ENCODE results near the gene GTF2IRD1. TPM values are rescaled to one million over a fixed set of nuclear protein-coding genes. Genes with fewer than 3 reads are reported as not detected.

Gene GTF2IRD1
- total and polyA plus RNA-seq, 9 of the 15 experiments (the other 6 are each of a cell fraction or from before 2014, with no cell fraction given): 9.1 to 30.2 (median 14.0) TPM

GRCh38 chr7:74584160-74584954 lies 130.7 kb downstream of the GTF2IRD1 start:
- H3K36me3 ChIP-seq (ENCODE audit: control insufficient read depth, insufficient read depth, low read length): no peaks in the 10 kb centered on the region
- no peak overlapping the region for H3K4me3 ChIP-seq
- peaks cover 18 to 23% of the 10 kb centered on the region in 2 experiments for H3K4me1 ChIP-seq (replicated peaks in 1 of 2; ENCODE audit: control insufficient read depth in 2 of 2, insufficient read depth in 2 of 2, low read length in 2 of 2)
- FAIRE-seq: peak; percentile 86
- CTCF ChIA-PET (ENCODE audit: low intra/inter-chr PET ratio): no interaction called here
- no peaks in the 10 kb centered on the region for H3K27me3 ChIP-seq (ENCODE audit: control insufficient read depth in 2 of 2, insufficient read depth in 2 of 2, low read length in 2 of 2)
- intact Hi-C loops (cut with micrococcal nuclease): no loop called here
- POLR2A ChIA-PET: no interaction called here
- no peaks in the 10 kb centered on the region for H3K9me3 ChIP-seq (replicated peaks; ENCODE audit: control insufficient read depth, insufficient read depth, low read depth, low read length)
- peak; percentile 74 to 85 (median 79) for DNase-seq (ENCODE audit: extremely low read depth in 1 of 4, low spot score in 3 of 4)
- no peak overlapping the region for H3K4me2 ChIP-seq (ENCODE audit: insufficient read depth, low read length)
- ATAC-seq: peak; percentile 72
- WGBS (ENCODE audit: insufficient coverage, low coverage, missing lambda C conversion rate): 20% methylated on average over 17 of the region's 17 CpGs
- H3K9ac ChIP-seq (ENCODE audit: insufficient read depth in 1 of 2, low read depth in 2 of 2, low read length in 2 of 2): no peak overlapping the region
- no peak overlapping the region for H3K27ac ChIP-seq (ENCODE audit: extremely low read depth, low read depth, low read length)
- peaks cover 4% of the 10 kb centered on the region for H3K9me1 ChIP-seq (ENCODE audit: control insufficient read depth, insufficient read depth, low read length)
- peaks cover 25% of the 10 kb centered on the region for H4K20me1 ChIP-seq (replicated peaks; ENCODE audit: control insufficient read depth, insufficient read depth, low read length)
- no peak overlapping the region for H2AFZ ChIP-seq (ENCODE audit: low read depth, low read length)
- H3K79me2 ChIP-seq (ENCODE audit: control insufficient read depth, insufficient read depth, low read length): no peaks in the 10 kb centered on the region
- in situ Hi-C loops (cut with MboI): no loop called here
- BruUV-seq (replicated peaks): no TSS peak
- TF ChIP-seq SFPQ (IDR thresholded peaks at IDR 0.05; ENCODE audit: low read depth, low read length): no peak
- TF ChIP-seq MAFG (tag; conservative IDR thresholded peaks at IDR 0.05): peak; percentile 28
- no peak for TF ChIP-seq ZNF57 (CRISPR knock-in tag; IDR thresholded peaks at IDR 0.05)
- TF ChIP-seq EGR1 (conservative IDR thresholded peaks at IDR 0.05): peak; percentile 73
- 0 out of 2 replicates have a peak, but pooled peaks have one; percentile 13 for TF ChIP-seq MYC (IDR thresholded peaks at IDR 0.05; ENCODE audit: low read depth, low read length)
- TF ChIP-seq MYC (CRISPR knock-in tag; IDR thresholded peaks at IDR 0.05; ENCODE audit: borderline replicate concordance, low read depth): no peak
- peak; percentile 47; the same call in 1 of the 2 replicates for TF ChIP-seq DEAF1 (CRISPR knock-in tag; IDR thresholded peaks at IDR 0.05)
- no peak for TF ChIP-seq RFX7 (CRISPR knock-in tag; IDR thresholded peaks at IDR 0.05)
- TF ChIP-seq MCM3 (IDR thresholded peaks at IDR 0.05): no peak
- TF ChIP-seq FOXM1 (IDR thresholded peaks at IDR 0.05; ENCODE audit: low read depth): peak; percentile 83
- no peak for TF ChIP-seq FOXM1 (CRISPR knock-in tag; IDR thresholded peaks at IDR 0.05; ENCODE audit: low read depth)
- peak; percentile 70 for TF ChIP-seq GATAD2A (IDR thresholded peaks at IDR 0.05)
- peak in 1 of 2 experiments; percentile 80; a peak in 2 of 4 replicates for TF ChIP-seq TEAD1 (CRISPR knock-in tag; IDR thresholded peaks at IDR 0.05)
- no peak for TF ChIP-seq BRCA1 (IDR thresholded peaks at IDR 0.05)
- TF ChIP-seq BRCA1 (CRISPR knock-in tag; IDR thresholded peaks at IDR 0.05): no peak
- TF ChIP-seq HSF4 (CRISPR knock-in tag; IDR thresholded peaks at IDR 0.05; ENCODE audit: borderline replicate concordance): no peak
- TF ChIP-seq RUNX1 (IDR thresholded peaks at IDR 0.05; ENCODE audit: low read depth): 0 out of 2 replicates have a peak, but pooled peaks have one; percentile 59
- TF ChIP-seq SOX6 (IDR thresholded peaks at IDR 0.05): peak; percentile 99
